WTC11 (cell line): Measurements from ENCODE around the gene LAT. TPM values are rescaled to one million over a fixed set of nuclear protein-coding genes. Genes with fewer than 3 reads are reported as not detected.

Experiments used
- ATAC-seq: fragments of 200-7000 bp; cut with Tn5 transposase; 2 replicates; pipeline ENCODE4 v1.10.0; 2021; ENCODE audit warnings: mild to moderate bottlenecking, moderate library complexity
- CTCF ChIA-PET: fragments of 300-600 bp; sonication (Branson Sonifier 250); formaldehyde crosslinking; loops from one replicate; lab custom pipeline; 2021; ENCODE audit warnings: antibody characterized with exemption; lab: Charles Lee
- POLR2A ChIA-PET: fragments of 350-600 bp; sonication (Branson Sonifier 250); formaldehyde crosslinking; loops from one replicate; lab custom pipeline; 2021; ENCODE audit warnings: antibody characterized with exemption; lab: Charles Lee
- DNase-seq: peaks from one replicate; pipeline ENCODE4 v3.0.0; 2021; ENCODE audit warnings: low spot score
- H3K27ac Mint-ChIP-seq: 2 replicates; pipeline ENCODE4 v1.8.0; 2021; ENCODE audit warnings: mixed read lengths
- H3K27me3 Mint-ChIP-seq: 2 replicates; pipeline ENCODE4 v1.8.0; 2021; ENCODE audit warnings: low read depth, mild to moderate bottlenecking, moderate library complexity, mixed read lengths
- H3K36me3 Mint-ChIP-seq: 2 replicates; pipeline ENCODE4 v1.8.0; 2021; ENCODE audit warnings: mixed read lengths
- H3K4me1 Mint-ChIP-seq: 2 replicates; pipeline ENCODE4 v1.8.0; 2022; ENCODE audit warnings: mixed read lengths
- H3K4me3 Mint-ChIP-seq: 2 replicates; pipeline ENCODE4 v1.8.0; 2021; ENCODE audit warnings: mild to moderate bottlenecking, moderate library complexity, mixed read lengths
- H3K9me3 Mint-ChIP-seq: 2 replicates; pipeline ENCODE4 v1.8.0; 2021; ENCODE audit warnings: mixed read lengths
- ATF1 ChIP-seq: sonication (generic); formaldehyde crosslinking; IDR thresholded peaks from 2 replicates; pipeline ENCODE4 v1.8.1; 2023; ENCODE audit warnings: mild to moderate bottlenecking, moderate library complexity, missing genetic modification reagents
- ETV6 ChIP-seq: sonication (generic); formaldehyde crosslinking; IDR thresholded peaks from 2 replicates; pipeline ENCODE4 v1.8.1; 2022; ENCODE audit warnings: mild to moderate bottlenecking, missing genetic modification reagents
- FOXJ3 ChIP-seq: sonication (generic); formaldehyde crosslinking; IDR thresholded peaks from 2 replicates; pipeline ENCODE4 v1.9.0; 2021; ENCODE audit warnings: missing genetic modification reagents, mild to moderate bottlenecking, borderline replicate concordance
- FOXK1 ChIP-seq: sonication (generic); formaldehyde crosslinking; IDR thresholded peaks from 2 replicates; pipeline ENCODE4 v1.8.0; 2022; ENCODE audit warnings: mild to moderate bottlenecking, moderate library complexity, missing genetic modification reagents
- GABPB1 ChIP-seq: sonication (generic); formaldehyde crosslinking; IDR thresholded peaks from 2 replicates; pipeline ENCODE4 v1.8.1; 2023; ENCODE audit warnings: mild to moderate bottlenecking, missing genetic modification reagents
- GRHL2 ChIP-seq: fragments of 250-450 bp; sonication (Bioruptor Pico); IDR thresholded peaks from 2 replicates; pipeline ENCODE4 v1.8.0; 2022; ENCODE audit warnings: mild to moderate bottlenecking, moderate library complexity; ENCODE audit not compliant: insufficient replicate concordance, severe bottlenecking
- PRRX2 ChIP-seq: fragments of 250-450 bp; sonication (Bioruptor Pico); IDR thresholded peaks from 2 replicates; pipeline ENCODE4 v1.8.0; 2021; ENCODE audit warnings: mild to moderate bottlenecking
- TEAD4 ChIP-seq: sonication (generic); formaldehyde crosslinking; IDR thresholded peaks from 2 replicates; pipeline ENCODE4 v1.8.0; 2022; ENCODE audit warnings: mild to moderate bottlenecking, missing genetic modification reagents
- ZNF121 ChIP-seq: sonication (generic); formaldehyde crosslinking; IDR thresholded peaks from 2 replicates; pipeline ENCODE4 v1.8.0; 2023; ENCODE audit warnings: missing genetic modification reagents
- ZNF281 ChIP-seq: sonication (generic); formaldehyde crosslinking; IDR thresholded peaks from 2 replicates; pipeline ENCODE4 v1.8.0; 2023; ENCODE audit warnings: mild to moderate bottlenecking, missing genetic modification reagents
- ZNF396 ChIP-seq: fragments of 250-450 bp; sonication (Bioruptor Pico); IDR thresholded peaks from 2 replicates; pipeline ENCODE4 v1.8.0; 2021; ENCODE audit warnings: mild to moderate bottlenecking, moderate library complexity, borderline replicate concordance
- ZNF532 ChIP-seq: fragments of 250-450 bp; sonication (Bioruptor Pico); IDR thresholded peaks from 2 replicates; pipeline ENCODE4 v1.9.0; 2021; ENCODE audit warnings: mild to moderate bottlenecking, borderline replicate concordance
- ZSCAN18 ChIP-seq: fragments of 250-450 bp; sonication (Bioruptor Pico); IDR thresholded peaks from 2 replicates; pipeline ENCODE4 v2.1.2; 2022; ENCODE audit warnings: mild to moderate bottlenecking, moderate library complexity
- total RNA-seq: library from RNA; stranded (reverse); gene quantifications from 3 replicates; pipeline ENCODE4 v1.2.3, GENCODE V29; 2021
- TF ChIP-seq, protein P1 (sequence below): sonication (generic); formaldehyde crosslinking; IDR thresholded peaks from 2 replicates; pipeline ENCODE4 v1.8.0; 2022; ENCODE audit warnings: mild to moderate bottlenecking, missing genetic modification reagents
- TF ChIP-seq, protein P2 (sequence below): sonication (generic); formaldehyde crosslinking; conservative IDR thresholded peaks from 2 replicates; pipeline ENCODE4 v1.8.1; 2023; ENCODE audit warnings: mild to moderate bottlenecking, low read depth, missing genetic modification reagents, moderate library complexity
- TF ChIP-seq, protein P3 (sequence below): sonication (generic); formaldehyde crosslinking; conservative IDR thresholded peaks from 2 replicates; pipeline ENCODE4 v1.8.1; 2022; ENCODE audit warnings: mild to moderate bottlenecking, missing genetic modification reagents
- TF ChIP-seq, protein P4 (sequence below): fragments of 250-450 bp; sonication (Bioruptor Pico); IDR thresholded peaks from 2 replicates; pipeline ENCODE4 v1.9.0; 2021; ENCODE audit warnings: moderate library complexity, mild to moderate bottlenecking, inconsistent platforms, borderline replicate concordance
- TF ChIP-seq, protein P5 (sequence below): sonication (generic); formaldehyde crosslinking; IDR thresholded peaks from 2 replicates; pipeline ENCODE4 v1.8.0; 2022; ENCODE audit warnings: mild to moderate bottlenecking, missing genetic modification reagents

Gene LAT
- total RNA-seq, 1 experiment from 2014 or later = 5.6 TPM

DNA sequence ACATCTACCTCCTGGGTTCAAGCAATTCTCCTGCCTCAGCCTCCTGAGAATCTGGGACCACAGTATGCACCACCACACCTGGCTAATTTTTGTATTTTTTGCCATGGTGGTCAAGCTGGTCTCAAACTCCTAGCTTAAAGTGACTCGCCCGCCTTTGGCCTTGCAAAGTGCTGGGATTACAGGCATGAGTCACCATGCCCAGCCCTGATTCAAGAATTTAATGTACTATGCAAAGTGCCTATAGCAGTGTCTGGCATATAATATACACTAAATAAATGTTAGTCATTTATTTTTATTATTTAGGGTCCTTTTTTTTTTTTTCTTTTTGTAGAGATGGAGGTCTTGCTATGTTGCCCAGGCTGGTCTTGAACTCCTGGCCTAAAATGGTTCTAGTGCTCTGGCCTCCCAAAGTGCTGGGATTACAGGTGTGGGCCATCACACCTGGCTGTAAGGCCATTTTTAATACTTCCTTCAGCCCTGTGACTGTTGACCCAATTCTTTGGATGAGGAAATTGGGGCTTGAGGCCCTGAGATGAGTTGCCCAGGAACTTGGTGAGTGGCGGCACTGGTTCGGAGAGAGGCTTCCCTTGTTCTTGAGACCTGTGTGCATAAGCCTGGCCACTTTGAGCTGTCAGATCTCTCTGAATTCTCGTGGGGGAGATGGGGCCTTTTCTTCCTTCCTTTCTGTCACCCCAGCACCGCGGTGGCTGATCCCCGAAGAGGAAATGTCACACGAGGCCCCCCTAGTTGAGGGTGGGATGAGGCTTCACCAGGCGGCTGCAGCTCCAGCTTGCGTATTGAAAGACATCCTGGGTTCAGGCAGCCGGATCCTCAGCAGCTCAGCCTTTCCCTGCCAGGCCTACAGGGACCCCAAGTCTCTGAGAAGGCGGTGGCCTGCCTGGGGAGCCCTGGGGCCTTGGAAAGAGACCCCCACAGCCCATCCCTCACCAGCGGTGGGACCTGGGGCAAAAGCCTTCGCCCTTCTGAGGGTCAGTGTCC, 38.7 kb downstream of the LAT start:
- H3K27me3 Mint-ChIP-seq = no peaks in the 10 kb centered on the region
- no peaks in the 10 kb centered on the region for H3K9me3 Mint-ChIP-seq
- no peak for ATAC-seq
- POLR2A ChIA-PET = no interaction called here
- no peak overlapping the region for H3K27ac Mint-ChIP-seq
- peaks cover 3% of the 10 kb centered on the region for H3K4me1 Mint-ChIP-seq
- CTCF ChIA-PET = interaction anchor here (0.8 to 1.6 kb wide), 3 partner anchors 13 to 50 kb away, joined by 3 read pairs; no protein-coding TSS in a partner anchor
- no peaks in the 10 kb centered on the region for H3K36me3 Mint-ChIP-seq
- TF ChIP-seq TEAD4 (CRISPR knock-in tag) = no peak
- TF ChIP-seq ZSCAN18 (CRISPR knock-in tag) = no peak
- TF ChIP-seq, protein P1, sequence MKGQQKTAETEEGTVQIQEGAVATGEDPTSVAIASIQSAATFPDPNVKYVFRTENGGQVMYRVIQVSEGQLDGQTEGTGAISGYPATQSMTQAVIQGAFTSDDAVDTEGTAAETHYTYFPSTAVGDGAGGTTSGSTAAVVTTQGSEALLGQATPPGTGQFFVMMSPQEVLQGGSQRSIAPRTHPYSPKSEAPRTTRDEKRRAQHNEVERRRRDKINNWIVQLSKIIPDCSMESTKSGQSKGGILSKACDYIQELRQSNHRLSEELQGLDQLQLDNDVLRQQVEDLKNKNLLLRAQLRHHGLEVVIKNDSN (CRISPR knock-in tag) = no peak
- no peak for TF ChIP-seq PRRX2 (CRISPR knock-in tag)
- no peak for TF ChIP-seq FOXJ3 (CRISPR knock-in tag)
- no peak for TF ChIP-seq ETV6 (CRISPR knock-in tag)
- no peak for TF ChIP-seq ZNF281 (CRISPR knock-in tag)
- TF ChIP-seq, protein P2, sequence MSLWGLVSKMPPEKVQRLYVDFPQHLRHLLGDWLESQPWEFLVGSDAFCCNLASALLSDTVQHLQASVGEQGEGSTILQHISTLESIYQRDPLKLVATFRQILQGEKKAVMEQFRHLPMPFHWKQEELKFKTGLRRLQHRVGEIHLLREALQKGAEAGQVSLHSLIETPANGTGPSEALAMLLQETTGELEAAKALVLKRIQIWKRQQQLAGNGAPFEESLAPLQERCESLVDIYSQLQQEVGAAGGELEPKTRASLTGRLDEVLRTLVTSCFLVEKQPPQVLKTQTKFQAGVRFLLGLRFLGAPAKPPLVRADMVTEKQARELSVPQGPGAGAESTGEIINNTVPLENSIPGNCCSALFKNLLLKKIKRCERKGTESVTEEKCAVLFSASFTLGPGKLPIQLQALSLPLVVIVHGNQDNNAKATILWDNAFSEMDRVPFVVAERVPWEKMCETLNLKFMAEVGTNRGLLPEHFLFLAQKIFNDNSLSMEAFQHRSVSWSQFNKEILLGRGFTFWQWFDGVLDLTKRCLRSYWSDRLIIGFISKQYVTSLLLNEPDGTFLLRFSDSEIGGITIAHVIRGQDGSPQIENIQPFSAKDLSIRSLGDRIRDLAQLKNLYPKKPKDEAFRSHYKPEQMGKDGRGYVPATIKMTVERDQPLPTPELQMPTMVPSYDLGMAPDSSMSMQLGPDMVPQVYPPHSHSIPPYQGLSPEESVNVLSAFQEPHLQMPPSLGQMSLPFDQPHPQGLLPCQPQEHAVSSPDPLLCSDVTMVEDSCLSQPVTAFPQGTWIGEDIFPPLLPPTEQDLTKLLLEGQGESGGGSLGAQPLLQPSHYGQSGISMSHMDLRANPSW = no peak
- no peak for TF ChIP-seq ZNF396 (CRISPR knock-in tag)
- no peak for TF ChIP-seq FOXK1 (CRISPR knock-in tag)
- no peak for TF ChIP-seq ATF1
- TF ChIP-seq, protein P3, sequence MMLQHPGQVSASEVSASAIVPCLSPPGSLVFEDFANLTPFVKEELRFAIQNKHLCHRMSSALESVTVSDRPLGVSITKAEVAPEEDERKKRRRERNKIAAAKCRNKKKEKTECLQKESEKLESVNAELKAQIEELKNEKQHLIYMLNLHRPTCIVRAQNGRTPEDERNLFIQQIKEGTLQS (CRISPR knock-in tag) = no peak
- TF ChIP-seq, protein P4, sequence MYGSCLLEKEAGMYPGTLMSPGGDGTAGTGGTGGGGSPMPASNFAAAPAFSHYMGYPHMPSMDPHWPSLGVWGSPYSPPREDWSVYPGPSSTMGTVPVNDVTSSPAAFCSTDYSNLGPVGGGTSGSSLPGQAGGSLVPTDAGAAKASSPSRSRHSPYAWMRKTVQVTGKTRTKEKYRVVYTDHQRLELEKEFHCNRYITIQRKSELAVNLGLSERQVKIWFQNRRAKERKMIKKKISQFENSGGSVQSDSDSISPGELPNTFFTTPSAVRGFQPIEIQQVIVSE (CRISPR knock-in tag) = no peak
- no peak overlapping the region for H3K4me3 Mint-ChIP-seq
- no peak for DNase-seq

GRCh38 chr16:29024278-29024677, 39.4 kb downstream of the LAT start:
- POLR2A ChIA-PET = no interaction called here
- H3K9me3 Mint-ChIP-seq = no peaks in the 10 kb centered on the region
- no peak for ATAC-seq
- peaks cover 8% of the 10 kb centered on the region for H3K4me1 Mint-ChIP-seq
- no peak overlapping the region for H3K4me3 Mint-ChIP-seq
- CTCF ChIA-PET = interaction anchor here (0.8 to 1.6 kb wide), 3 partner anchors 13 to 51 kb away, joined by 3 read pairs; no protein-coding TSS in a partner anchor
- no peaks in the 10 kb centered on the region for H3K36me3 Mint-ChIP-seq
- H3K27ac Mint-ChIP-seq = no peak overlapping the region
- no peak for DNase-seq
- no peaks in the 10 kb centered on the region for H3K27me3 Mint-ChIP-seq
- TF ChIP-seq ZNF532 (CRISPR knock-in tag) = no peak
- TF ChIP-seq GRHL2 (CRISPR knock-in tag) = no peak
- no peak for TF ChIP-seq ZNF121
- TF ChIP-seq, protein P5, sequence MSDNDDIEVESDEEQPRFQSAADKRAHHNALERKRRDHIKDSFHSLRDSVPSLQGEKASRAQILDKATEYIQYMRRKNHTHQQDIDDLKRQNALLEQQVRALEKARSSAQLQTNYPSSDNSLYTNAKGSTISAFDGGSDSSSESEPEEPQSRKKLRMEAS (CRISPR knock-in tag) = no peak
- no peak for TF ChIP-seq GABPB1 (CRISPR knock-in tag)
